Hepatocyte (in vitro differentiated cells): Measurements from ENCODE around the gene ATP9A.

Experiments used
- CTCF ChIP-seq: fragments of 200-600 bp; sonication (generic); IDR thresholded peaks from 2 replicates; pipeline ENCODE4 v1.5.1; 2016; ENCODE audit warnings: antibody characterized with exemption, mild to moderate bottlenecking; ENCODE audit not compliant: poor library complexity
- EZH2 ChIP-seq: fragments of 200-600 bp; sonication (generic); IDR thresholded peaks from 2 replicates; pipeline ENCODE4 v1.6.1; 2016; ENCODE audit warnings: antibody characterized with exemption, mild to moderate bottlenecking, borderline replicate concordance
- EZH2phosphoT487 ChIP-seq: fragments of 200-600 bp; sonication (generic); IDR thresholded peaks from one replicate; pipeline ENCODE4 v1.6.1; 2018; ENCODE audit warnings: antibody characterized with exemption, mild to moderate bottlenecking, low read depth, moderate library complexity; ENCODE audit not compliant: unreplicated experiment, severe bottlenecking

- TF ChIP-seq CTCF: no peak
- no peak for TF ChIP-seq EZH2
- no peak for TF ChIP-seq EZH2phosphoT487
Measured at GRCh38 chr20:51611625-51611890, 156.6 kb downstream of the ATP9A start.
